Neuronal stem cell (in vitro differentiated cells): ENCODE measurements around the gene E2F2.

ENCODE experiments used
- DNase-seq: peaks from one replicate; pipeline ENCODE4 v3.0.0-alpha.2; 2013; ENCODE audit warnings: low spot score
- H2AFZ ChIP-seq: one replicate; pipeline ENCODE4 v1.6.1; 2013; ENCODE audit warnings: mild to moderate bottlenecking, low read length, inconsistent platforms
- H2AK5ac ChIP-seq: 2 replicates; pipeline ENCODE4 v1.6.1; 2013; ENCODE audit warnings: low read depth, mild to moderate bottlenecking, inconsistent platforms, low read length, moderate library complexity, mixed read lengths
- H2BK120ac ChIP-seq: 2 replicates; pipeline ENCODE4 v1.6.1; 2013; ENCODE audit warnings: low read depth, mild to moderate bottlenecking, inconsistent platforms, low read length, moderate library complexity, mixed read lengths
- H2BK12ac ChIP-seq: one replicate; pipeline ENCODE4 v1.6.1; 2013; ENCODE audit warnings: low read length, inconsistent platforms
- H2BK15ac ChIP-seq: 2 replicates; pipeline ENCODE4 v1.6.1; 2013; ENCODE audit warnings: mild to moderate bottlenecking, low read length, inconsistent platforms, mixed read lengths
- H2BK5ac ChIP-seq: one replicate; pipeline ENCODE4 v1.6.1; 2013; ENCODE audit warnings: inconsistent platforms, mild to moderate bottlenecking, low read length, moderate library complexity
- H3K14ac ChIP-seq: one replicate; pipeline ENCODE4 v1.6.1; 2013; ENCODE audit warnings: low read length, inconsistent platforms
- H3K18ac ChIP-seq: 2 replicates; pipeline ENCODE4 v1.6.1; 2013; ENCODE audit warnings: low read length, inconsistent platforms
- H3K23ac ChIP-seq: 2 replicates; pipeline ENCODE4 v1.6.1; 2013; ENCODE audit warnings: low read depth, mild to moderate bottlenecking, mixed read lengths, low read length, inconsistent platforms; ENCODE audit not compliant: poor library complexity
- H3K27ac ChIP-seq: replicated peaks from 3 replicates; pipeline ENCODE4 v1.5.1; 2013; ENCODE audit warnings: low read length, inconsistent platforms
- H3K27me3 ChIP-seq, 3 experiments: 2 replicates each; pipeline ENCODE4 v1.6.1; 2013; ENCODE audit warnings: low read length in 3 of 3, mild to moderate bottlenecking in 2 of 3, inconsistent platforms in 1 of 3, low read depth in 1 of 3, mixed read lengths in 1 of 3, moderate library complexity in 1 of 3; ENCODE audit not compliant: control insufficient read depth in 3 of 3, insufficient read depth in 3 of 3
- H3K36me3 ChIP-seq, 2 donors: replicated peaks in 1 of 2; 2 replicates each; pipeline ENCODE4 v1.6.1; 2013; ENCODE audit warnings: low read length in 2 of 2; ENCODE audit not compliant: control insufficient read depth in 2 of 2, insufficient read depth in 2 of 2
- H3K4ac ChIP-seq: 2 replicates; pipeline ENCODE4 v1.6.1; 2013; ENCODE audit warnings: inconsistent platforms, mild to moderate bottlenecking, low read length, moderate library complexity
- H3K4me1 ChIP-seq, 2 donors: 1 replicate in 1 of 2; 2 replicates in 1 of 2; pipeline ENCODE4 v1.6.1; 2013; ENCODE audit warnings: low read length in 2 of 2, low read depth in 1 of 2; ENCODE audit not compliant: control insufficient read depth in 2 of 2, insufficient read depth in 1 of 2
- H3K4me2 ChIP-seq: one replicate; pipeline ENCODE4 v1.6.1; 2013; ENCODE audit warnings: mild to moderate bottlenecking, low read length, inconsistent platforms; ENCODE audit not compliant: insufficient read depth, poor library complexity, severe bottlenecking
- H3K4me3 ChIP-seq, 2 donors: 2 replicates each; pipeline ENCODE4 v1.5.1; 2013; ENCODE audit warnings: low read length in 2 of 2, mild to moderate bottlenecking in 2 of 2, inconsistent platforms in 1 of 2, moderate library complexity in 1 of 2
- H3K79me1 ChIP-seq: one replicate; pipeline ENCODE4 v1.6.1; 2013; ENCODE audit warnings: low read depth, mild to moderate bottlenecking, inconsistent platforms, low read length, moderate library complexity
- H3K9ac ChIP-seq: one replicate; pipeline ENCODE4 v1.6.1; 2013; ENCODE audit warnings: mild to moderate bottlenecking, low read depth, low read length, inconsistent platforms; ENCODE audit not compliant: poor library complexity
- H3K9me3 ChIP-seq, 2 donors: replicated peaks in 1 of 2; 2 replicates each; pipeline versions ENCODE3 to v1.6.1; 2013; ENCODE audit warnings: low read length in 2 of 2, mild to moderate bottlenecking in 2 of 2, inconsistent platforms in 1 of 2, low read depth in 1 of 2, mixed read lengths in 1 of 2, moderate library complexity in 1 of 2; ENCODE audit not compliant: control insufficient read depth in 2 of 2, insufficient read depth in 1 of 2
- H4K8ac ChIP-seq: one replicate; pipeline ENCODE4 v1.6.1; 2013; ENCODE audit warnings: low read depth, mild to moderate bottlenecking, inconsistent platforms, low read length, moderate library complexity
- H4K91ac ChIP-seq: one replicate; pipeline ENCODE4 v1.6.1; 2013; ENCODE audit warnings: low read length, low read depth, mild to moderate bottlenecking, inconsistent platforms; ENCODE audit not compliant: poor library complexity
- WGBS, 2 donors: extraction: QIAGEN DNeasy Blood & Tissue Kit; methylation state at CpG; one replicate each; pipeline ENCODE4 v1.1.7; 2013; ENCODE audit warnings: missing lambda C conversion rate in 2 of 2, mixed read lengths in 1 of 2; ENCODE audit not compliant: insufficient read length in 2 of 2, insufficient replicate concordance in 1 of 2; ENCODE audit errors: extremely low coverage in 2 of 2; 5-methylcytosine and 5-hydroxymethylcytosine counted together

E2F2 gene

GRCh38 chr1:23484253-23485001 is 46.6 kb downstream of the E2F2 start:
- Histone ChIP-seq H2BK5ac (peak overlapping the region; percentile 49), H2AFZ (peak overlapping the region; percentile 96), H3K4me1 (peaks cover 8 to 20% of the 10 kb centered on the region in 2 donors), H3K27me3 (peaks cover 0 to 11% (median 0%) of the 10 kb centered on the region in 3 experiments), H3K9me3 (no peaks in the 10 kb centered on the region), H3K79me1 (no peaks in the 10 kb centered on the region), H3K18ac (peak overlapping the region; percentile 97), H4K91ac (no peak overlapping the region), H3K4me2 (peak overlapping the region; percentile 59), H2BK120ac (no peak overlapping the region), H3K36me3 (peaks cover 0 to 17% of the 10 kb centered on the region in 2 donors), H3K9ac (peak overlapping the region; percentile 63), H2AK5ac (no peak overlapping the region), H4K8ac (peak overlapping the region; percentile 19), H3K14ac (no peak overlapping the region), H2BK12ac (no peak overlapping the region), H3K23ac (peak overlapping the region; percentile 81), H2BK15ac (no peak overlapping the region), H3K4me3 (peak overlapping the region; percentile 82 to 97), H3K27ac (peak overlapping the region; percentile 95), H3K4ac (no peak overlapping the region)
- no CpG with 5 or more reads among the region's 54 CpGs for WGBS, 2 donors
- peak; percentile 92 for DNase-seq

GRCh38 chr1:23483321-23484252 is 47.4 kb downstream of the E2F2 start, which contains the start of gene ASAP3:
ASAP3 (minus strand) TSS chr1:23484179; CDS start chr1:23484133, 46 bp downstream.
- peak within 1 kb of the TSS; percentile 83 for H3K9ac ChIP-seq
- peak within 1 kb of the TSS; percentile 49 for H2BK5ac ChIP-seq
- no CpG with 5 or more reads among the region's 84 CpGs for WGBS, 2 donors
- H3K4me2 ChIP-seq, result peak within 1 kb of the TSS; percentile 83
- no peak within 1 kb of the TSS for H3K4ac ChIP-seq
- H3K14ac ChIP-seq, result no peak within 1 kb of the TSS
- H3K18ac ChIP-seq, result peak within 1 kb of the TSS; percentile 97
- H2AFZ ChIP-seq, result peak within 1 kb of the TSS; percentile 96
- H3K79me1 ChIP-seq, result no peaks in the 10 kb centered on the region
- H3K4me3 ChIP-seq, result peak within 1 kb of the TSS; percentile 89 to 97
- H2AK5ac ChIP-seq, result no peak within 1 kb of the TSS
- H3K27me3 ChIP-seq, result peaks cover 0 to 11% (median 0%) of the 10 kb centered on the region in 3 experiments
- peaks cover 8 to 27% of the 10 kb centered on the region in 2 donors for H3K4me1 ChIP-seq
- no peak within 1 kb of the TSS for H4K91ac ChIP-seq
- H3K23ac ChIP-seq, result peak within 1 kb of the TSS; percentile 81
- H2BK12ac ChIP-seq, result no peak within 1 kb of the TSS
- peak; percentile 38 for DNase-seq
- H2BK120ac ChIP-seq, result no peak within 1 kb of the TSS
- H3K9me3 ChIP-seq, result no peaks in the 10 kb centered on the region
- H3K27ac ChIP-seq, result peak within 1 kb of the TSS; percentile 95
- H2BK15ac ChIP-seq, result no peak within 1 kb of the TSS
- peaks cover 0 to 24% of the 10 kb centered on the region in 2 donors for H3K36me3 ChIP-seq
- peak within 1 kb of the TSS; percentile 19 for H4K8ac ChIP-seq

GRCh38 chr1:23481904-23482303 is 49.1 kb downstream of the E2F2 start:
- H3K4me2 ChIP-seq, result no peak overlapping the region
- no peak overlapping the region for H3K4me3 ChIP-seq
- no CpG with 5 or more reads among the region's 6 CpGs for WGBS, 2 donors
- no peaks in the 10 kb centered on the region for H3K9me3 ChIP-seq
- no peak overlapping the region for H3K14ac ChIP-seq
- H2BK120ac ChIP-seq, result no peak overlapping the region
- no peak overlapping the region for H2AK5ac ChIP-seq
- H2BK5ac ChIP-seq, result no peak overlapping the region
- H3K27ac ChIP-seq, result no peak overlapping the region
- no peak overlapping the region for H2BK12ac ChIP-seq
- H3K4me1 ChIP-seq, result peaks cover 8 to 27% of the 10 kb centered on the region in 2 donors
- H2BK15ac ChIP-seq, result no peak overlapping the region
- no peak overlapping the region for H3K23ac ChIP-seq
- H3K27me3 ChIP-seq, result peaks cover 0 to 11% (median 0%) of the 10 kb centered on the region in 3 experiments
- H4K8ac ChIP-seq, result no peak overlapping the region
- H3K79me1 ChIP-seq, result no peaks in the 10 kb centered on the region
- no peak for DNase-seq
- no peak overlapping the region for H2AFZ ChIP-seq
- no peak overlapping the region for H3K4ac ChIP-seq
- H3K36me3 ChIP-seq, result peaks cover 0 to 33% of the 10 kb centered on the region in 2 donors
- no peak overlapping the region for H3K18ac ChIP-seq
- no peak overlapping the region for H4K91ac ChIP-seq
- H3K9ac ChIP-seq, result no peak overlapping the region
